ENCODE data around the gene P3H3.

DNA sequence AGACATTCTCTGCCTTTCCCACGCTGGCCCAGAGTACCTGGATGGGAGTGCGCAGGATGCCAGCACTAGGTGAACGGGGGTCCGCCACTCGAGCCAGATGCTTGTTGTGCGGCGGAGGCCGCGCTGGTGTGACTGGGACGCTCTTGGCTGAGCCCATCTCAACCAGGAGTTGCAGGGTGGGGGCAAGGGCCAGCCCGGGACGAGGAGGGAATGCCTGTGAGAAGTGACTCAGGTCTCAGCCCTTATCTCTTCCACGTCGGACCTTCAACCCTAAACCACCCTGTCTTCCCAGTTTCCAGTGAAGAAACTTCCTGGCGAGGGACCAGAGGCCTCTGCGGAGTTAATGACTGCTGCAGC is 22.6 kb downstream of the P3H3 start:
- TF ChIP-seq CTCF (tag by site-specific recombination; IDR thresholded peaks at IDR 0.05) (no peak), ZNF24 (tag by site-specific recombination; IDR thresholded peaks at IDR 0.05) (no peak; the same call in 1 of the 2 replicates), ZBTB11 (tag by site-specific recombination; conservative IDR thresholded peaks at IDR 0.05; ENCODE audit: low read depth) (no peak), ZNF404 (tag by site-specific recombination; IDR thresholded peaks at IDR 0.05) (no peak), ZSCAN5A (tag by site-specific recombination; IDR thresholded peaks at IDR 0.05) (no peak)
- TF ChIP-seq, protein P1, sequence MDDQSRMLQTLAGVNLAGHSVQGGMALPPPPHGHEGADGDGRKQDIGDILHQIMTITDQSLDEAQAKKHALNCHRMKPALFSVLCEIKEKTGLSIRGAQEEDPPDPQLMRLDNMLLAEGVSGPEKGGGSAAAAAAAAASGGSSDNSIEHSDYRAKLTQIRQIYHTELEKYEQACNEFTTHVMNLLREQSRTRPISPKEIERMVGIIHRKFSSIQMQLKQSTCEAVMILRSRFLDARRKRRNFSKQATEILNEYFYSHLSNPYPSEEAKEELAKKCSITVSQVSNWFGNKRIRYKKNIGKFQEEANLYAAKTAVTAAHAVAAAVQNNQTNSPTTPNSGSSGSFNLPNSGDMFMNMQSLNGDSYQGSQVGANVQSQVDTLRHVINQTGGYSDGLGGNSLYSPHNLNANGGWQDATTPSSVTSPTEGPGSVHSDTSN (CRISPR knock-in tag; IDR thresholded peaks at IDR 0.05), result no peak
